Renal cortical epithelial cell (primary cell): ENCODE data around the gene KLHL11. TPM values are rescaled to one million over a fixed set of nuclear protein-coding genes. Genes with fewer than 3 reads are reported as not detected.
"Not testable (repeated sequence)": the region's sequence is repeated elsewhere in the genome, so short reads cannot be mapped to it uniquely, and the experiment has no call there.

ENCODE experiments used
- DNase-seq: peaks from one replicate; pipeline ENCODE4 v3.0.0-alpha.2; 2011; ENCODE audit warnings: low read depth
- total RNA-seq: library from RNA; depleted of rRNA; stranded (reverse); fragments of >200 nt; gene quantifications from 2 replicates; pipeline ENCODE4 v1.2.3, GENCODE V29; 2014

KLHL11 gene
- total RNA-seq, 1 donor from 2014 or later = 39.7 TPM

- no peak for DNase-seq
Measured at GRCh38 chr17:41888332-41888965, 23.2 kb upstream of the KLHL11 start.

GRCh38 chr17:41885733-41886132, 20.5 kb upstream of the KLHL11 start:
- DNase-seq = no peak

GRCh38 chr17:41882756-41883155, 17.5 kb upstream of the KLHL11 start:
- DNase-seq = no peak

- DNase-seq = no peak
Measured at GRCh38 chr17:41880130-41880529, 14.9 kb upstream of the KLHL11 start.

GRCh38 chr17:41874293-41874670, 9.1 kb upstream of the KLHL11 start:
- DNase-seq = not testable (repeated sequence)

- DNase-seq = no peak
Measured at GRCh38 chr17:41873559-41874292, 8.5 kb upstream of the KLHL11 start.

- no peak for DNase-seq
Measured at GRCh38 chr17:41871789-41872188, 6.6 kb upstream of the KLHL11 start.

GRCh38 chr17:41870627-41871026, 5.4 kb upstream of the KLHL11 start:
- DNase-seq = no peak

- DNase-seq = no peak
Measured at GRCh38 chr17:41870097-41870496, 4.9 kb upstream of the KLHL11 start.

GRCh38 chr17:41869426-41869825, 4.2 kb upstream of the KLHL11 start:
- no peak for DNase-seq

- no peak for DNase-seq
Measured at GRCh38 chr17:41868568-41868967, 3.3 kb upstream of the KLHL11 start.

- no peak for DNase-seq
Measured at GRCh38 chr17:41865596-41865893, 322 bp upstream of the KLHL11 start.

GRCh38 chr17:41864498-41864835, 756 bp downstream of the KLHL11 start:
- no peak for DNase-seq

- no peak for DNase-seq
Measured at GRCh38 chr17:41863074-41863848, 2.0 kb downstream of the KLHL11 start.

GRCh38 chr17:41860254-41860931, 4.8 kb downstream of the KLHL11 start:
- DNase-seq = no peak

- not testable (repeated sequence) for DNase-seq
Measured at GRCh38 chr17:41851382-41851781, 13.8 kb downstream of the KLHL11 start.

- DNase-seq = no peak
Measured at GRCh38 chr17:41849251-41849990, 15.8 kb downstream of the KLHL11 start.

- no peak for DNase-seq
Measured at GRCh38 chr17:41848788-41849187, 16.4 kb downstream of the KLHL11 start.

GRCh38 chr17:41844971-41845370, 20.3 kb downstream of the KLHL11 start:
- DNase-seq = no peak

- DNase-seq = not testable (repeated sequence)
Measured at GRCh38 chr17:41840781-41841180, 24.4 kb downstream of the KLHL11 start.

GRCh38 chr17:41839448-41839847, 25.8 kb downstream of the KLHL11 start:
- not testable (repeated sequence) for DNase-seq
